Thyroid gland (tissue), 4 donors: ENCODE measurements around the gene STX8.

Experiments
- CTCF ChIP-seq, 6 experiments: fragments of 200-600 bp in 3 of 6; fragments of 450-650 bp in 3 of 6; sonication (generic) in 3 of 6; IDR thresholded peaks; one replicate each; pipeline ENCODE4 v1.5.1; 2016 to 2019; ENCODE audit warnings: antibody characterized with exemption in 6 of 6, mild to moderate bottlenecking in 2 of 6, inconsistent platforms in 1 of 6, moderate library complexity in 1 of 6
- POLR2A ChIP-seq, 2 donors: fragments of 450-650 bp; IDR thresholded peaks; one replicate each; pipeline ENCODE4 v1.6.1; 2017; ENCODE audit warnings: antibody characterized with exemption in 2 of 2, mild to moderate bottlenecking in 2 of 2, moderate library complexity in 1 of 2

- TF ChIP-seq CTCF (IDR thresholded peaks at IDR 0.05) = no peak
- TF ChIP-seq POLR2A (IDR thresholded peaks at IDR 0.05) = no peak
Observed at GRCh38 chr17:9299695-9300094, 275.9 kb downstream of the STX8 start.
